GM21447 (cell line): ENCODE results near the gene ACSS1.

ENCODE experiments used
- ATAC-seq: cut with Tn5 transposase; IDR thresholded peaks from one replicate; pipeline ENCODE4 v1.9.1; 2021; ENCODE audit not compliant: unreplicated experiment

ACSS1 gene

DNA sequence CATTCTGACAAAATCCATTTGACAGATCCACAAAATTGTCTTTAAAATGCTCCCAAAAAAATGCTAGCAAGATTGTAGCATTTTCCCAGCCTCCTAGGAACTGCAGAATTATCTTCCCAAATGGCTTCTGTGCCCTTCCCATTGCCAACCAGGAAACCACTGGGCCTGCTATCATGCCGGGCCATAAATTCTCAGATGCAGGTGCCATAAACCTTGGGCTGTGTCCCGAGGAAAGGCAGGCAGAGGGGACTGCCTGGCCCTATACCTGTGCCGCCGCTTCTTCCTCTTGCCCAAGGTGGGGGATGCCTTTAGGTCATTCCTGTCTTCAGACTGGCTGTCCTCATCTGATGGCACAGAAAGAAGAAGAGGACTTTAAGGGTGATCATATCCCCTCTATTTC lies 21.2 kb upstream of the ACSS1 start:
- no peak for ATAC-seq

GRCh38 chr20:25078662-25079061 lies 20.7 kb upstream of the ACSS1 start:
- no peak for ATAC-seq

GRCh38 chr20:25077610-25078169 lies 19.8 kb upstream of the ACSS1 start:
- ATAC-seq: no peak

GRCh38 chr20:25076731-25077609 lies 19.0 kb upstream of the ACSS1 start:
- ATAC-seq: no peak

DNA sequence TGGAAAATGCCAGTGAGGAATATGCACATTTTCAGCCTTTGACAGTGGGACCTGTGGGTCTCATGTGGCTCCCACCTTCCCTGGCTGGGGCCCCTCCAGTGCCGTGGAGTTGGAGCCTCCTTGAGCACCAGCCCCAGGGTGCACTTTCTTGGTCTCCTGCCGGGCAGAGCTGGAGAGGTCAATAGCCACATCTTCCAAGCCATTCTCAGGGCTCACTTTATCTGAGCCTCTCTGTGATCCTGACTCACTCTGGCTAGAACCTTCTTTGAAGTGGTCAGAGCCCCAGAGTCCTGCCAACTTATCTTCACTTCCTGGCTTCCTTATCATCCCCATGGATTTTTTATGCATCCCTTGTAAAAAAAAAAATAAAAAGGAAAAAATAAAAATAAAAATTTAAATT lies 18.3 kb upstream of the ACSS1 start:
- no peak for ATAC-seq

DNA sequence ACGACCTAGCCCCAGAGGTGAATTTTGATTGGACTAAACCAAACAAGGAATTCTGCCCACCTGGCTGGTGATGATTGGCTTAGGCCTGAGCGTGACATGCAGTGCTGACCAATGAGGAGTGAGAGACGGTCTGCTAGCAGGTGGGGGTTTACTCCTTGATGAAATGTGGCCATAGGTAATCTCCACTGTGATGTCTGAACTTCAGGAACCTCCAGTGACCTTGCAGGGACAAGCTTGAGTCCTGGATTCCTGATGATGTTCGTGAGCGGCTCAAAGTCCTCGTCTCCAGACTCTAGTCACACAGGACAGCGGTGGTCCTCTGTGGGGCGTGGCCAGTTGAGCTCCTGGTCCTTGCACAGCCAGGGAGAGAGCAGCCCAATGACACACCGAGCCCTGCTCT lies 15.6 kb upstream of the ACSS1 start:
- no peak for ATAC-seq

DNA sequence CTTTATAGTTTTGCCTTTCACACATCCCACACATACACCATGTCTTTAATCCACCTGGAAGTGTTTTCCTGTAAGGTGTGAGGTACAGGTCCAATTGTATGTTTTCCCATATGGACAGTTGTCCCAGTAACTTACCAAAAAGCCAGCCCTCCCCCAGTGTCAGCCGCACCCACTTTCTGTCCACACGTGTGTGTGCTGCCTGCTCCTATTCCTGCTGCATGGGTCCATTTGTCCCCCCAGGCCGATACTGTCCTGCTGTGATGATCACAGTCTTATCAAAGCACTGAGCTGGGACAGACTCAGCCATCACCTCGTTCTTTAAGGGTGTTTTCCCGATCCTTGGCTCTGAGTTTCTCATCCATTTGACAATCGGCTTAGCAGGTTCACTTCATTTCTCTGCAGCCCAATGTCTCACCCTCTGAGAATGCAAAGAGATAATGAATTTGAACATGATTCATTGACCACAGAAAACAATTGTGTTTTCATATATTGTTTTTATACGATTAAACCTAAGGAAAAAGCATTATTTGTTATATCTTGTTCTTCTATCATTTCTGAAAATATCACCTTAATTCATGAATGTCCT lies 14.4 kb upstream of the ACSS1 start:
- ATAC-seq: no peak

GRCh38 chr20:25071734-25072133 lies 13.8 kb upstream of the ACSS1 start:
- no peak for ATAC-seq

DNA sequence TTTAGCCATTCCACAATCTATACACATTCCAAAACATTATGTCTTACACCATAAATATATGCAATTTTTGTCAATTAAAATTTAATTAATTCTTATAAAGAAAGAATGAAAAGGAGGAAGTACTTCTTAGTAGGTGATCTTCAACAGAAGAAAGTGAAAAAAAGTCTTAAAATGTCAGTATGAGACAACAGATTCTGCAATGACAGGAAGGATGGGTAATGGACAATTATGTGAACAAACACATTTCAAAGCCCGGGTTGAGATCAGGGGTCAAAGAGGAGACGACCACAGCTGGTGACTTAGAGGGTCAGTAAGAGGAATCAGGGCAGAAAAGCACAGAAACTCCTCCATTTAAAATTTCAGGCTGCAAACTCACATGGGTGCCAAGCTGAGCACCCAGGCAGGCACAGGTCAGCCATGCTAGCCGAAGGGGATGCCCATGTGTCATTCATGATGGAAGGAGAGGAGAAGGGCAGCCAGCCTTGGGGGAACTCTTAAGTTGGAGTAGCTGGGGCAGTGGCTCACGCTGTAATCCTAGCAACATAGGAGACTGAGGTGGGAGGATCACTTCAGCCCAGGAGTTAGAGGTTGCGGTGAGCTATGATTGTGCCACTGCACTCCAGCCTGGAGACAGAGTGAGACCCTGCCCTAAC lies 13.0 kb upstream of the ACSS1 start:
- no peak for ATAC-seq

- no peak for ATAC-seq
Observed at GRCh38 chr20:25067102-25067987, 9.4 kb upstream of the ACSS1 start.

DNA sequence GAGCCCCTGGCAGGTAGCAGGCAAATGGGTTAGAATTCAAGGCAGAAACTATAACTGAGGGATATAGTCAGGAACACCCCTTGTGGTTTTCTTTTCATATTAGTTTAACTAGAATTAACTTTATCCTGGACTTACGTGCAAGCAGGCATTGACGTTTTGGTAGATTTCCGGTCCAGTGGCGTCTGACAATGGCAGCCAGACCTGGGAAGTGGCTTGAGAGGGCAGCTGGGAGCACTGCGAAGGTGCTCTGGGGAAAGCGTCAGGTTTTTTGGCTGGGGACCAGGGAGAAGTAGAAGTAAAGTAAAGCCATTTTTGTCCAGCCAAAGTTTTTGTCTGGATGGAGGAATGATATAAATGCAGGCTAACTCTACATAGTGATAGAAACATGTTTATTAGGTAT lies 8.4 kb upstream of the ACSS1 start:
- no peak for ATAC-seq

- ATAC-seq: no peak
Observed at GRCh38 chr20:25065625-25066338, 7.8 kb upstream of the ACSS1 start.

DNA sequence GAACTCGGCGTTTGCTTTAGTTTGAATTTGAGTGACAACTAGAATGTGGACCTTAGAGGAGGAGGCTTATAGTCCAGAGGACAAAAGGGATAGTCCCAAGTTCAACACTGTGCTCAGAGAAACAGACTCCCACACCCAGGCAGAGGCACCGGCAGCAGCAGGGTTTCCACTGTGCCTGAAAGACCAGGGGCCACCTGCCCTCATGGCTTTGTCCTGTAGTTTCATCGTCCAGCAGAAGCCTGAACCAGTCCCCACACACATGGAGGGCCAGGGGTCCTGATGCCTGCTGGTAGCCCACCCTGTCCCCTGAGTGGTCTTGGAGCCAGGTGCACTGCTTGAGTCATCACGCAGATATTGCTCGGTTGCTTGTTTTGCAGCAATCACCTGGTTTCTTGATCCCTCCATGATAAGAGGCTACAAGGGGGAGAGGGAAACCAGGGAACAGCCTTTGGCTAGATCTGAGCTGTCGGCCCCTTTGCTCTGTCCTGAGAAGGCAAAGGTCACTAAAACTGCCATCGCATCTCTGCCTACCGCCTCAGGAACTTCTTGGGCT lies 7.2 kb upstream of the ACSS1 start:
- ATAC-seq: no peak

GRCh38 chr20:25064561-25065071 lies 6.7 kb upstream of the ACSS1 start:
- ATAC-seq: no peak

DNA sequence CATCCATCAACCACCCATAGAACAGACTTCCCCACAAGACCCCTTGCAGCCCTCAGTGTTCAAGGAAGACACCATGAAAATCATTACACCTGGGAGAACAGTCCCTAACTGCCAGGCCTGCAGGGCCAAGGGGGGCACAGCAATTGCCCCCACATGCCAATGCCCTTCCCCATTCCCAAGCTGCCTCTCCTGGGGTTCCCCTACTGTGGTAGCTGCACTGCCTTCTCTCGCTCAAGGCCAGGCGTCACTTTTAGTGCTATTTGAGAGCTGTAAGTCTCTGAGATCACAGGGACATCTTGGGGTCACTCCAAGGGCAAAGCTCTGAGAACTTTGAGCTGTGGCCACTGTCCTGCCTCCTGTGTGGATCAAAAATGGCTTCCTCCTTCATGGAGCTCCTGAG lies 6.0 kb upstream of the ACSS1 start:
- no peak for ATAC-seq

GRCh38 chr20:25063546-25063945 lies 5.6 kb upstream of the ACSS1 start:
- no peak for ATAC-seq

- ATAC-seq: no peak
Observed at GRCh38 chr20:25062841-25063240, 4.9 kb upstream of the ACSS1 start.

GRCh38 chr20:25061821-25062530 lies 4.0 kb upstream of the ACSS1 start:
- ATAC-seq: no peak
